PFSK-1 (cell line): ENCODE data around the gene CELA2A.

Source experiments
- FOXP2 ChIP-seq: optimal IDR thresholded peaks from 2 replicates; pipeline ENCODE3; 2011; ENCODE audit warnings: borderline replicate concordance, control low read depth, inconsistent platforms; ENCODE audit not compliant: insufficient read depth; ENCODE audit errors: extremely low read length, extremely low read depth
- POLR2AphosphoS5 ChIP-seq: IDR thresholded peaks from 2 replicates; pipeline ENCODE4 v1.6.1; 2012; ENCODE audit warnings: low read depth, mild to moderate bottlenecking, control low read depth, low read length, moderate library complexity
- REST ChIP-seq, 2 experiments: IDR thresholded peaks; 2 replicates each; pipeline versions ENCODE4 v1.6.1 to v1.8.0; 2011 to 2012; ENCODE audit warnings: low read depth in 2 of 2, low read length in 2 of 2, control low read depth in 1 of 2, inconsistent platforms in 1 of 2, mild to moderate bottlenecking in 1 of 2, moderate library complexity in 1 of 2; ENCODE audit not compliant: insufficient read depth in 1 of 2
- SIN3A ChIP-seq: IDR thresholded peaks from 2 replicates; pipeline ENCODE4 v1.6.1; 2012; ENCODE audit warnings: mild to moderate bottlenecking, low read length, moderate library complexity, borderline replicate concordance; ENCODE audit not compliant: insufficient read depth
- TAF1 ChIP-seq: IDR thresholded peaks from 2 replicates; pipeline ENCODE4 v1.6.1; 2012; ENCODE audit warnings: low read length, control low read depth, borderline replicate concordance; ENCODE audit not compliant: insufficient read depth

- TF ChIP-seq REST (IDR thresholded peaks at IDR 0.05; ENCODE audit: insufficient read depth in 1 of 2, low read depth in 2 of 2, low read length in 2 of 2): no peak
- TF ChIP-seq FOXP2: no peak
- no peak for TF ChIP-seq SIN3A
- TF ChIP-seq POLR2AphosphoS5: no peak
- no peak for TF ChIP-seq TAF1
Observed at GRCh38 chr1:15418806-15419515, 37.6 kb upstream of the CELA2A start.
